ENCODE data around the gene ZFYVE9. TPM values are rescaled to one million over a fixed set of nuclear protein-coding genes. Genes with fewer than 3 reads are reported as not detected.
"Not testable (repeated sequence)": the region's sequence is repeated elsewhere in the genome, so short reads cannot be mapped to it uniquely, and the experiment has no call there.

The ZFYVE9 gene
- total RNA-seq, 2 experiments from 2014 or later, result 4.3 to 4.7 TPM

DNA sequence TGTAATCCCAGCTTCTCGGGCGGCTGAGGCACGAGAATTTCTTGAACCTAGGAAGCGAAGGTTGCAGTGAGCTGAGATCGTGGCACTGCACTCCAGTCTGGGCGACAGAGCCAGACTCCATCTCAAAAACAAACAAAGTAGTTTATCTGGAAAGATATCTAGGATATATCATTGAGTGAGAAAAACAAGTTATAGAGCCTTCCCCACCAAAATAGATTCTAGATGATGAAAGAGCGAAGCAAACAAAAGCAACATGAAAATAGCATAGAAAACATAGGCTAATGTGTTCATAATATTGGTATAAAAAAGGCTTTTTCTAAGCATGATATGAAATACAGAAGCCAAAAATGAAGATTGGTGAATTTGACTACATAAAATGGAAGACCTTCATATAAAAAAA lies 52.1 kb downstream of the ZFYVE9 start:
- no peak overlapping the region for H3K27ac Mint-ChIP-seq
- ATAC-seq (no peak), DNase-seq (no peak)
- H3K27me3 Mint-ChIP-seq, result no peaks in the 10 kb centered on the region
- ChIA-PET POLR2A (no interaction called here), CTCF (no interaction called here)
- peaks cover 2% of the 10 kb centered on the region for H3K9me3 Mint-ChIP-seq (ENCODE audit: low read depth)
- peaks cover 1% of the 10 kb centered on the region for H3K36me3 Mint-ChIP-seq (ENCODE audit: low read depth)
- intact Hi-C loops (cut with DNase I, micrococcal nuclease), result no loop called here
- H3K4me3 Mint-ChIP-seq, result no peak overlapping the region
- H3K4me1 Mint-ChIP-seq, result no peaks in the 10 kb centered on the region

DNA sequence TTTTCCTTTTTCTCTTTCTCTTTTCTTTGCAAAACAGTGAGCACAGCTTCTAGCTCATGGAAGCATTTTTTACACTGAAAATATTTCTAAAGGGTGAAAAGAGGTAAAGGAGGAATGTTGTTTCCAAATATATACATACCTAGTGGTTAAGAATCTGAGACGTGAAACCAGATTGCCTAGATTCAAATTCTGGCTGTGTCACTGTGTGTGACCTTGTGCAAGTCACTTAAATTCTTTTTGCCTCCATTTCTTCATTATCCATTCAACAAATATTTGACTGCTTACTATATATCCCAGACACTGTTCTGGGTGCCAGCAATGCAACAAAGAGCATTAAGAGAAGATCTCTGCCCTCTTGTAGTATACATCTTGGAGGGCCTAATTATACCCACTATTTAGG lies 53.3 kb downstream of the ZFYVE9 start:
- Mint-ChIP-seq H3K9me3 (ENCODE audit: low read depth) (peaks cover 4% of the 10 kb centered on the region), H3K27ac (no peak overlapping the region), H3K36me3 (ENCODE audit: low read depth) (peaks cover 4% of the 10 kb centered on the region), H3K27me3 (no peaks in the 10 kb centered on the region), H3K4me1 (no peaks in the 10 kb centered on the region), H3K4me3 (no peak overlapping the region)
- ChIA-PET POLR2A (no interaction called here), CTCF (no interaction called here)
- no peak for ATAC-seq
- DNase-seq, result no peak
- intact Hi-C loops (cut with DNase I, micrococcal nuclease), result no loop called here

DNA sequence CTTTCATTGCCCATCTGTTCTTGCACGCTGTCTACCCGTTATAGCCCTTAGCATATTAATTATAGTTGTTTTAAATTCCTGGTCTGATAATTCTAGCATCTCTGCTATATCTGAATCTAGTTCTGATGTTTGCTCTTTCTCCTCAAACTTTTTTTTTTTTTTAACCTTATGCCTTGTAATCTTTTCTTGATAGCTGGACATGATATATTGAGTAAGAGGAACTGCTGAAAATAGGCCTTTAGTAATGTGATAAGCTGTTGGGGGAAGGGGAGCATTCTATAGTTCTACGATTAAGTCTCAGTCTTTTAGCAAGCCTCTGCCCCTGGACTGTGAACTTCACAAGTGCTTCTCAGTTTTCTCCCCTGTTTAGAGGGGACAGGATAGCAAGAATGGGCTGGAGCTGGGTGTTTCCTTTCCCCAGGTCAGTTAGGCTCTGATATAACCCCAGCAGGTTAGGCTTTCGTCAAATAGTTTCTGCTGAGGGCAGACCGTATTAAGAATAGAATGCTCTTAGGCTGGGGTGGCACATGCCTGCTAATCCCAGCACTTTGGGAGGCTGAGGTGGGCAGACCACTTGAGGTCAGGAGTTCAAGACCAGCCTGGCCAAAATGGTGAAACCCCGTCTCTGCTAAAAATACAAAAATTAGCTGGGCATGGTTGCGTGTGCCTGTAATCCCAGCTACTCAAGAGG lies 62.2 kb downstream of the ZFYVE9 start:
- H3K9me3 Mint-ChIP-seq (ENCODE audit: low read depth), result peaks cover 8% of the 10 kb centered on the region
- H3K27ac Mint-ChIP-seq, result no peak overlapping the region
- DNase-seq (no peak), ATAC-seq (no peak)
- intact Hi-C loops (cut with DNase I, micrococcal nuclease), result no loop called here
- ChIA-PET CTCF (interaction anchor here (1.1 to 1.2 kb wide), 2 partner anchors 11 to 56 kb away, joined by 3 read pairs; no protein-coding TSS in a partner anchor), POLR2A (no interaction called here)
- H3K4me1 Mint-ChIP-seq, result peaks cover 18% of the 10 kb centered on the region
- no peaks in the 10 kb centered on the region for H3K27me3 Mint-ChIP-seq
- H3K36me3 Mint-ChIP-seq (ENCODE audit: low read depth), result peaks cover 6% of the 10 kb centered on the region
- no peak overlapping the region for H3K4me3 Mint-ChIP-seq

DNA sequence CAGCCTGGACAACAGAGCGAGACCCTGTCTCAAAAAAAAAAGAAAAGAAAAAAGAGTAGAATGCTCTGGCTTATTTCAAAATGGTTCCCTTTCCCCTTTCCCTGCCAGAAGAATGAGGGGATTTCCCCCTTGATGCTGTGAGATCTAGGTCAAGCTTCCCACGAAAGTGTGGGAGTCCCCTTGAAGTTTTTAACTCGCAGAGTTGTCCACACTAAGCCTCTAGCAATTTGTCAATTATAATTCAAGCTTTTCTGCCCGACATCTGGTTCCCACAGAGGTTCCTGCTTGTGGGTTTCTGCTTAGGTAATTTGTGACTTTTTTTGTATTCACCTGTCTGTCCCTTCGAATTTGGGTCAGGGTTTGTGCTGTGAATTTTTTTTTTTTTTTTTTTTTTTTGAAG lies 62.8 kb downstream of the ZFYVE9 start:
- DNase-seq (no peak), ATAC-seq (no peak)
- CTCF ChIA-PET, result interaction anchor here (0.6 to 1.2 kb wide), 3 partner anchors 10 to 308 kb away, joined by 3 read pairs; no protein-coding TSS in a partner anchor
- Mint-ChIP-seq H3K27ac (no peak overlapping the region), H3K36me3 (ENCODE audit: low read depth) (peaks cover 4% of the 10 kb centered on the region), H3K9me3 (ENCODE audit: low read depth) (peaks cover 5% of the 10 kb centered on the region), H3K4me3 (no peak overlapping the region), H3K27me3 (no peaks in the 10 kb centered on the region), H3K4me1 (peaks cover 22% of the 10 kb centered on the region)
- POLR2A ChIA-PET, result no interaction called here
- intact Hi-C loops (cut with DNase I, micrococcal nuclease), result no loop called here

DNA sequence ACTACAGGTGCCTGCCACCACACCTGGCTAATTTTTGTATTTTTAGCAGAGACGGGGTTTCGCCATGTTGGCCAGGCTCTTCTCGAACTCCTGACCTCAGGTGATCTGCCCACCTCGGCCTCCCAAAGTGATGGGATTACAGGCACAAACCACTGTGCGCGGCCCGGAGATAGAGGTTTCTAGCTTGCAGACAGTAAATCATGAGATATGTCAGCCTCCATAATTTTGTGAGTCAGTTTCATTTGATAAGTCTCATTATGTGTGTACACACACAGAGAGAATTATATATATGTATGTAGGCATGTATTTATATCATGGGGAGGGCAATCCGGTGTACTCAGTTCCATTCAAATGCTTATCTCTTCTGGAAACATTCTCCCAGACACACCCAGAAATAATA lies 64.8 kb downstream of the ZFYVE9 start:
- ATAC-seq; H3K27me3 Mint-ChIP-seq; CTCF ChIA-PET; H3K27ac Mint-ChIP-seq; intact Hi-C loops (cut with DNase I, micrococcal nuclease); H3K36me3 Mint-ChIP-seq (ENCODE audit: low read depth); H3K4me3 Mint-ChIP-seq; H3K9me3 Mint-ChIP-seq (ENCODE audit: low read depth); DNase-seq: not testable (repeated sequence)
- POLR2A ChIA-PET, result interaction anchor here (0.6 kb wide), 1 partner anchor 346 kb away, joined by 3 read pairs; the partner anchor contains the start of gene TUT4
- H3K4me1 Mint-ChIP-seq, result peaks cover 38% of the 10 kb centered on the region

DNA sequence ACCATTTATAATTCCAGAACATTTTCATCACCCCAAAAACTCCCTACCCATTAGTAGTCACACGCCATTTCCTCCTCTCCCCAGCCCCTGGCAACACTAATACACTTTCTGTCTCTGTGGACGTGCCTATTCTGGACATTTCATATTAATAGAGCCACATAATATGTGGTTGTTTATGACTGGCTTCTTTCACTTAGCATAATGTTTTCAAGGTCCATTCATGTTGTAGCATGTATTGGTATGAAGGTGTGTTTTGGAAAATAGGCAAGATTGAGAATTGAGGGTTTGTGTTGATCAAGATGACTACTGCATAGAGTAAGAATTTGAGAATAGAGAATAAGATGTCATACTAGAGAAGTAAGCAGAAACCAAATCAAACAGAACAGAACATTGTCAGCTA lies 67.5 kb downstream of the ZFYVE9 start:
- DNase-seq, result no peak
- Mint-ChIP-seq H3K27ac (peak overlapping the region; percentile 39), H3K9me3 (ENCODE audit: low read depth) (no peaks in the 10 kb centered on the region), H3K4me3 (no peak overlapping the region), H3K36me3 (ENCODE audit: low read depth) (peaks cover 3% of the 10 kb centered on the region), H3K4me1 (peaks cover 31% of the 10 kb centered on the region), H3K27me3 (no peaks in the 10 kb centered on the region)
- ChIA-PET CTCF (interaction anchor here (0.7 kb wide), 1 partner anchor 67 kb away, joined by 4 read pairs; the partner anchor contains the start of gene ZFYVE9), POLR2A (no interaction called here)
- ATAC-seq, result peak; percentile 31
- intact Hi-C loops (cut with DNase I, micrococcal nuclease), result no loop called here

DNA sequence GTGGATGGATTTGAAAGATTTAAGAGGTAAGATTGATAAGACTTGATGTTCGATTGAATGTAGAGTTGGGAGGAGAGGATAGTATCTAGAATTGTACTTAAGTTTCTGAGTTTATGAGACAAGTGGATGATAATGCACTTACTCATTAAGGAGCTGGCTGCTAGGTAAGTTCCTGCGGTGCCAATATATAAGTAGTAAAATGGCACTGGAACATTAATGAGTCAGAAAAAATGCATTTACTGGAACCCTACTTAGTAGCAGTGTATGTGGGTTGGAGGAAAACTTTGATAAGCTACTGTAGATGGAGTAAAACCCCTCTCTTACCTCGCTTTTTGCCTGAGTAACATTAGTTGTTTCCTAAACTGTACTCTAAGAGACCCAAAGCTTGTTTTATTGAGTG lies 68.2 kb downstream of the ZFYVE9 start:
- no peak overlapping the region for H3K4me3 Mint-ChIP-seq
- ATAC-seq (peak; percentile 58), DNase-seq (no peak)
- peak overlapping the region; percentile 39 for H3K27ac Mint-ChIP-seq
- no peaks in the 10 kb centered on the region for H3K9me3 Mint-ChIP-seq (ENCODE audit: low read depth)
- peaks cover 26% of the 10 kb centered on the region for H3K4me1 Mint-ChIP-seq
- intact Hi-C loops (cut with DNase I, micrococcal nuclease), result no loop called here
- POLR2A ChIA-PET, result interaction anchor here (0.8 kb wide), 1 partner anchor 70 kb away, joined by 3 read pairs; no protein-coding TSS in a partner anchor
- H3K36me3 Mint-ChIP-seq (ENCODE audit: low read depth), result peaks cover 3% of the 10 kb centered on the region
- CTCF ChIA-PET, result interaction anchor here (0.7 kb wide), 1 partner anchor 68 kb away, joined by 4 read pairs; the partner anchor contains the start of gene ZFYVE9
- no peaks in the 10 kb centered on the region for H3K27me3 Mint-ChIP-seq

DNA sequence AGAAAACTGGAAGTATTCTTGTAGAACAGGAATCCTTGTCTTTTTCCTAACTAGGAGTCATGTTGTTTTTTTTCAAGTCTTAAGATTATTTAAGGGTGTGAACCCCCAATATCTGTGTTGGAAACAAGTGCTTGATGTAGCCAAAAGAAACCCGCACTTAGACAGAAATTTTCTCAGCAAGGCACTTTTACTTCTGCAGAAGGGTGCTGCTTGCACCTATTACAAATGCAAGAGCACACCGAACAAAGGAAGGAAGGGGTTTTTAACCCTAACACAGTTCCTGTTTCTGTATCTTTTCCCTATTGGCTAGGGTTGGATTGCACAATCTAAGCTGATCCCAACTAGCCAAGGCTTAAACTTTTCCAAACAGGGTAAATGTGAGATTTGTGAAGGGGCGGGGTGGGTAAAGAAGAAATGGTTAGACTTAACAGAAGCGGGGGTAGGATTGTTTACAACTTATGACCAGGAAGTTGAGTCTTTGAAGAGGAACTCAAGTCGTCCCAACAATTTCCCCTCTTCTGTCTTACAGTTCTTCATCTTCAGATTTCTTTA lies 75.1 kb downstream of the ZFYVE9 start:
- peaks cover 30% of the 10 kb centered on the region for H3K36me3 Mint-ChIP-seq (ENCODE audit: low read depth)
- no peaks in the 10 kb centered on the region for H3K4me1 Mint-ChIP-seq
- peaks cover 24% of the 10 kb centered on the region for H3K9me3 Mint-ChIP-seq (ENCODE audit: low read depth)
- intact Hi-C loops (cut with DNase I, micrococcal nuclease), result no loop called here
- H3K27ac Mint-ChIP-seq, result no peak overlapping the region
- CTCF ChIA-PET, result no interaction called here
- H3K27me3 Mint-ChIP-seq, result no peaks in the 10 kb centered on the region
- H3K4me3 Mint-ChIP-seq, result no peak overlapping the region
- POLR2A ChIA-PET, result no interaction called here
- DNase-seq (no peak), ATAC-seq (no peak)

DNA sequence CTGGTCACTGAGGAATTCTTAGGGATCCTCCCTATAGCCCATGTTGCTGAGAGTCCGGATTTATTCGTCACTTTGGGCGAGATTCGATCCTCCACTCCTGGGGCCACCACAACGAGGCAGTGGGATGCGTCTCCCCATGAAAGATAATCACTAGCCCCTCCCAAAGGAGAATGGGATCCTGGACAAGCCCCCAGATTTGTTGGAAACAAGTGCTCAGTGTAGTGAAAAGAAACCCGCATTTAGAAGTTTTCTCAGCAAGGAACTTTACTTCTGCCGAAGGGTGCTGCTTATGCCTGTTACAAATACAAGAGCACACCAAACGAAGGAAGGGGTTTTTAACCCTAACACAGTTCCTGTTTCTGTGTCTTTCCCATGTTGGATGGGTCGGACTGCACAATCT lies 83.3 kb downstream of the ZFYVE9 start:
- intact Hi-C loops (cut with DNase I, micrococcal nuclease), result no loop called here
- Mint-ChIP-seq H3K9me3 (ENCODE audit: low read depth) (peaks cover 17% of the 10 kb centered on the region), H3K27me3 (no peaks in the 10 kb centered on the region), H3K4me3 (no peak overlapping the region), H3K27ac (no peak overlapping the region), H3K4me1 (no peaks in the 10 kb centered on the region), H3K36me3 (ENCODE audit: low read depth) (peaks cover 24% of the 10 kb centered on the region)
- DNase-seq, result no peak
- no peak for ATAC-seq
- ChIA-PET CTCF (no interaction called here), POLR2A (no interaction called here)

DNA sequence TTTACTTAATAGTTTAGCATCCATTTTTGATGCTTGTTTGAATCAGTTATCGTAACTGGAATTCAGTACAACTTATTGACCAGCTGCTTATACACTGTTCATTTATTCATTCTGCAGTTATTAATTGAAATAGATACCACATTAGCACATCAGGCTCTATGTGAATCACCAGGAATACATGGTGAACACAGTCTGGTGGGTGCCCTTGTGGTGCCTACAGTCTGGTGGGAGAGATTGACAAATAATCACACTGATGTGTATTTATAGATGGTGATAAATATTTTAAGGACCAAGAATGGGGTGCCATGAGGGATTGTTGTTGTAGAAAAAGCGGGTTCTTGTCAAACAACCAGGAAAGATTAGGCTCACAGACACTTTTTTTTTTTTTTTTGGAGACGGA lies 87.6 kb downstream of the ZFYVE9 start:
- H3K9me3 Mint-ChIP-seq (ENCODE audit: low read depth), result peaks cover 13% of the 10 kb centered on the region
- no peak overlapping the region for H3K4me3 Mint-ChIP-seq
- ChIA-PET POLR2A (no interaction called here), CTCF (no interaction called here)
- no peak for ATAC-seq
- intact Hi-C loops (cut with DNase I, micrococcal nuclease), result no loop called here
- no peaks in the 10 kb centered on the region for H3K4me1 Mint-ChIP-seq
- no peak for DNase-seq
- no peaks in the 10 kb centered on the region for H3K27me3 Mint-ChIP-seq
- peaks cover 17% of the 10 kb centered on the region for H3K36me3 Mint-ChIP-seq (ENCODE audit: low read depth)
- H3K27ac Mint-ChIP-seq, result no peak overlapping the region

DNA sequence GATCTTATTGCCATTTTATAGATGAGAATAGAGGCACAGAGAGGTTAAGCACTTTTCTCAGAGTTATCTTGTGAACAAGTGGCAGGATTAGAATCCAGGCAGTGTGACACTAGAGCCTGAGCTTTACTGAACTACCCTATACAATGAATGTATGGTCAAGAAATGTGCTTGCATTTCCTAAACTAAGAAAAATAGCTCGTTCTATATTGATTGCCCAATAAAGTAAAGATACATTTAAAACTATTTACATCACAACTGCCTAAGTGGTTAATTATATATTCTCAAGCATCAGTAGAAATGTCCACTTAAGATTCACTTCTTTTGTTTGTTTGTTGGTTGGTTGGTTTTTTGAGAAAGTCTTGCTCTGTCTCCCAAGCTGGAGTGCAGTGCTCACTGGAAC lies 91.6 kb downstream of the ZFYVE9 start:
- no peaks in the 10 kb centered on the region for H3K27me3 Mint-ChIP-seq
- no peaks in the 10 kb centered on the region for H3K9me3 Mint-ChIP-seq (ENCODE audit: low read depth)
- intact Hi-C loops (cut with DNase I, micrococcal nuclease), result no loop called here
- ChIA-PET POLR2A (no interaction called here), CTCF (no interaction called here)
- no peak overlapping the region for H3K4me3 Mint-ChIP-seq
- DNase-seq (no peak), ATAC-seq (no peak)
- H3K4me1 Mint-ChIP-seq, result no peaks in the 10 kb centered on the region
- H3K36me3 Mint-ChIP-seq (ENCODE audit: low read depth), result peaks cover 7% of the 10 kb centered on the region
- no peak overlapping the region for H3K27ac Mint-ChIP-seq

DNA sequence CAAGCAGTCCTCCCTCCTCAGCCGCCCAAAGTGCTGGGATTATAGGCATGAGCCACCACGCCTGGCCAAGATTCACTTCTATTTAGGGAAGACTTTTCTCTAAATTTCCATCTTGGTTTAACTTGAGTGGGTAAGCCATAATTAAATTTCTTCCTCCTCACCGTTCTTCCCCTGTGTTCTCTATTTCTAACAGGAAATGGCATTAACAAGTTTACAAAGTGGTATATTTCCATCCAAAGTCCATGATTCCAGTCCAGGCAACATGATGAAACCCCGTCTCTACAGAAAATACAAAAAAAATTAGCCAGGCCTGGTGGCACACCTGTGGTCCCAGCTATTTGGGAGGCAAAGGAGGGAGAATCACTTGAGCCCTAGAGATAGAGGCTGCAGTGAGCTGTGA lies 92.1 kb downstream of the ZFYVE9 start:
- no peak overlapping the region for H3K27ac Mint-ChIP-seq
- CTCF ChIA-PET, result no interaction called here
- no peaks in the 10 kb centered on the region for H3K4me1 Mint-ChIP-seq
- peaks cover 7% of the 10 kb centered on the region for H3K36me3 Mint-ChIP-seq (ENCODE audit: low read depth)
- no peak overlapping the region for H3K4me3 Mint-ChIP-seq
- DNase-seq (no peak), ATAC-seq (no peak)
- intact Hi-C loops (cut with DNase I, micrococcal nuclease), result no loop called here
- POLR2A ChIA-PET, result no interaction called here
- H3K27me3 Mint-ChIP-seq, result no peaks in the 10 kb centered on the region
- no peaks in the 10 kb centered on the region for H3K9me3 Mint-ChIP-seq (ENCODE audit: low read depth)
